HG03139 (cell line): ENCODE results near the gene CLBA1.
A peak's percentile ranks its signal among the peaks of the same experiment; 100 is the strongest.

Source experiments
- ATAC-seq: cut with Tn5 transposase; IDR thresholded peaks from one replicate; pipeline ENCODE4 v1.9.1; 2021; ENCODE audit not compliant: unreplicated experiment

The CLBA1 gene

GRCh38 chr14:105005329-105005928 lies 19.8 kb downstream of the CLBA1 start:
- no peak for ATAC-seq

GRCh38 chr14:105005929-105006830 lies 20.6 kb downstream of the CLBA1 start:
- ATAC-seq: no peak

GRCh38 chr14:105006831-105007592 lies 21.4 kb downstream of the CLBA1 start:
- no peak for ATAC-seq

GRCh38 chr14:105007593-105008264 lies 22.1 kb downstream of the CLBA1 start:
- ATAC-seq: no peak

GRCh38 chr14:105010106-105010505 lies 24.5 kb downstream of the CLBA1 start:
- ATAC-seq: no peak

GRCh38 chr14:105010891-105011291 lies 25.3 kb downstream of the CLBA1 start:
- no peak for ATAC-seq

- ATAC-seq: no peak
Observed at GRCh38 chr14:105011312-105011990, 25.9 kb downstream of the CLBA1 start.

GRCh38 chr14:105012171-105012985 lies 26.8 kb downstream of the CLBA1 start:
- no peak for ATAC-seq

GRCh38 chr14:105013150-105013785 lies 27.7 kb downstream of the CLBA1 start:
- ATAC-seq: no peak

- no peak for ATAC-seq
Observed at GRCh38 chr14:105014032-105014431, 28.4 kb downstream of the CLBA1 start.

GRCh38 chr14:105014631-105015030 lies 29.0 kb downstream of the CLBA1 start:
- no peak for ATAC-seq

GRCh38 chr14:105015242-105015641 lies 29.7 kb downstream of the CLBA1 start:
- no peak for ATAC-seq

- ATAC-seq: no peak
Observed at GRCh38 chr14:105015905-105016304, 30.3 kb downstream of the CLBA1 start.

- no peak for ATAC-seq
Observed at GRCh38 chr14:105018414-105018813, 32.8 kb downstream of the CLBA1 start.

- ATAC-seq: peak; percentile 14
Observed at GRCh38 chr14:105019861-105020814, 34.5 kb downstream of the CLBA1 start.

GRCh38 chr14:105020815-105021655 lies 35.4 kb downstream of the CLBA1 start, which contains the start of gene CDCA4:
TSS of gene CDCA4 (minus strand) at chr14:105021083. CDS start at chr14:105011929, 9,154 bp downstream.
- ATAC-seq: peak; percentile 68

GRCh38 chr14:105021656-105022275 lies 36.2 kb downstream of the CLBA1 start:
- ATAC-seq: no peak
